GM04503 (cell line): ENCODE data around the gene AUP1.

Experiments
- DNase-seq: peaks from one replicate; pipeline ENCODE4 v3.0.0-alpha.2; 2012; ENCODE audit warnings: low read depth

Gene AUP1

DNA sequence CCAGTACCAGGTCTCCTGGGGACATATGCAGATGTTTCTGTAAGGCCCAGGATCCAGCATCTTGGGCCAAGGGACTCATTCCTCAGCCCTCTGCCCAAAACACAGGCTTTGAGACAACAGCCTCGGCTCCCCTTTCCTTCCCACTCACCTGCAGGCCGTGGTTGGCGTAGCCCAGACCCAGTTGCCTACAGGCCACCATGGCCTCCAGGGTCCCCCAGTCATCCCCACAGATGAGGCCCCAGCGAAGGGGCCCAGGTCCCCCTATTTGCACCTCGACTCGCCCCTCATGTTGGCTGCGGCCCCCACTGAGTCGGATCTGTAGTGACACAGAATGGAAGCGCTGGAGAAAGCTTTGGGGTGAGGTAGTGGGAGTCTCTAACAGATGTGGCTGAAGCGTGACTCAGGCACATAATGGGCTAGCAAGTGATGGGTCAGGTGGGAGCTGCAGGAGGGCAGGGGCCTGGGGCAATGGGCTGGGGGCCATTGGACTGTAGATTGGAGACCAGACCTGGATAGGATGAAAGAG, 6.0 kb upstream of the AUP1 start:
- no peak for DNase-seq

DNA sequence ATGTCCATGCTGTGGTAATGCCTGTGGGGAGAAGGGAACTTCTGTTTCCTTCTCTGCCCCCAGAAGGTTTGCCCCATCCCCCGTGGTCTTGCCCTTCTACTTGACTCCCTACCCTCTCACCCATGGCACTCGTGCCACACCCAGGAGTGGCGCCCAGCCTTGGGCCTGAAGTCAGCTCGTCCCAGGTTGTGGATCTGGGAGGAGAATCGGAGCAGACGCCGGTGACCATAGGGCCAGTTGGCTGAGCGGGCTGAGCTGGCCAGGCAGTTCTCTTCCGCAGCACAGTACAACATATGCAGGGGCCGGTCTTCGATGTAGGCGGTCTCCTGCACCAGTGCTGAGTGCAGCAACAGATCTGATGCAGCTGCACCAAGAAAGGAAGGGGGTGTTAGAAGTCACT, 4.9 kb upstream of the AUP1 start:
- no peak for DNase-seq

DNA sequence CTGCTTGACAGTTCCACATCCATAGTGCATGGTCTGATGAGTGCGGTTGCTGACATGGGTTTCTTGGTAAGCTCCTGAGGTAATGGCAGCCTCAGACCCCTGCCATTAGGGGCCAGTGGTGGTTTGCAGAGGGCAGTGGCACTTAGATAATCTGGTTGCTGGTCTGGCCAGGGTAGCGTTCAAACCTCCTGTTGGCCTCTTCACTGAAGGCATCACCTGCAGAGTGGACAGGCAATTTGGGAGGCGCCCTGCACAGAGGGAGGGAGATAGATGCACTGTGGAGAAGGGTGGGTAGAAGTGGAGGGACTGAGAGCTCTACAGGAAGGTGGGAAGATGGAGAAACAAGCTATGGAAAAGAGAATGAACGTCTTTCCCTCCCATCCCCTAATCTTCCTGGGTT, 4.0 kb upstream of the AUP1 start:
- no peak for DNase-seq

DNA sequence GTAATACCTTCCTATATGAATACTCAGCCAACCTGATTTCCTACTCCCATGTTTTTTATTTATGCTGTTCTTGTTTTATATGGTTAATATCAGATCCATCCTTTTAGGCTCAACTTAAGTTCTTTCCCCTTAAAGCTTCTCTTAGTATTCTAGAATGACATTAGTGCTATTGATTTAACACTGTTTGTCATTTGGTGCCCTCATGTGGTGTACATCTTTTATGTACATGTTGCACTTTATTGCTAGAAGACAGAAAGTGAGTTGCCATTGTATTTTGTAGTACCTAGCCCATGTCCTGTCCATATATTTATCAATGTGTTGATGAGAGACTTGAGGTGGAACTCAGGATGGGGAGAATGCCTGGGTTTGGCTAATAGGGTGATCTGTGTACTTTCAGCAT, 2.7 kb upstream of the AUP1 start:
- DNase-seq: no peak

DNA sequence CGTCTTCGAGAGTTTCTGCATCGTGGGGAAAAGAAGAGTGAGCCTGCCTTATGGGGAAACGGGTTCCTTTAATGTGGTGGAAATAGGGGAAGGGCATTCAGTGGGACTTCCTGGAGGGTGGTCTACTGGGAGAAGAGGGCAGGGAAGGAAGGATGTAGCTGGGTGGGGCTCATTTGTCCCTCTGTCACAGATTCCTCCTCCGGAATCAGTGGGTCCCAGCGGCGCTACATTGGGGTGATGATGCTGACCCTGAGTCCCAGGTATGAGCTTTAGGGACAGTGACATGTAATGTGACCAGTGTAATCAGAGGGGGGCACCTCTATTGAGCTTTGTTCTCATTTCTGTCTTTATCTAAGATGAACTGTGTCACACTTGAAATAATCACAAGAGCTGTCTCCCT, 2.2 kb upstream of the AUP1 start:
- DNase-seq: no peak

DNA sequence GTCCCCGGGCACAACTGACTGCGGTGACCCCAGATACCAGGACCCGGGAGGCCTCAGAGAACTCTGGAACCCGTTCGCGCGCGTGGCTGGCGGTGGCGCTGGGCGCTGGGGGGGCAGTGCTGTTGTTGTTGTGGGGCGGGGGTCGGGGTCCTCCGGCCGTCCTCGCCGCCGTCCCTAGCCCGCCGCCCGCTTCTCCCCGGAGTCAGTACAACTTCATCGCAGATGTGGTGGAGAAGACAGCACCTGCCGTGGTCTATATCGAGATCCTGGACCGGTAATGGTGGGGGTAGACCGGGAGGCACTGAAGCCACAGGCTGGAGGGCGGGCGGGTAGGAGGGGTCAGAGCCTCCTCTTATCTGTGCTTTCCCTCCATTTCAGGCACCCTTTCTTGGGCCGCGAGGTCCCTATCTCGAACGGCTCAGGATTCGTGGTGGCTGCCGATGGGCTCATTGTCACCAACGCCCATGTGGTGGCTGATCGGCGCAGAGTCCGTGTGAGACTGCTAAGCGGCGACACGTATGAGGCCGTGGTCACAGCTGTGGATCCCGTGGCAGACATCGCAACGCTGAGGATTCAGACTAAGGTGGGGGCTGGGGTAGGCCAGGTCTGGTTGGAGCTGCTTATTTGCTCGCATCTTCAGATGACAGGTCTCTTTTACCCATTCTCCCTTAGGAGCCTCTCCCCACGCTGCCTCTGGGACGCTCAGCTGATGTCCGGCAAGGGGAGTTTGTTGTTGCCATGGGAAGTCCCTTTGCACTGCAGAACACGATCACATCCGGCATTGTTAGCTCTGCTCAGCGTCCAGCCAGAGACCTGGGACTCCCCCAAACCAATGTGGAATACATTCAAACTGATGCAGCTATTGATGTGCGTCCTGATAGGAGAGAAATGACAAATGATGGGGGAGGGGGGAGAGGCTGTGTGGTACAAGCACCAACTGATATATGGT, 1.0 kb upstream of the AUP1 start:
- no peak for DNase-seq

DNA sequence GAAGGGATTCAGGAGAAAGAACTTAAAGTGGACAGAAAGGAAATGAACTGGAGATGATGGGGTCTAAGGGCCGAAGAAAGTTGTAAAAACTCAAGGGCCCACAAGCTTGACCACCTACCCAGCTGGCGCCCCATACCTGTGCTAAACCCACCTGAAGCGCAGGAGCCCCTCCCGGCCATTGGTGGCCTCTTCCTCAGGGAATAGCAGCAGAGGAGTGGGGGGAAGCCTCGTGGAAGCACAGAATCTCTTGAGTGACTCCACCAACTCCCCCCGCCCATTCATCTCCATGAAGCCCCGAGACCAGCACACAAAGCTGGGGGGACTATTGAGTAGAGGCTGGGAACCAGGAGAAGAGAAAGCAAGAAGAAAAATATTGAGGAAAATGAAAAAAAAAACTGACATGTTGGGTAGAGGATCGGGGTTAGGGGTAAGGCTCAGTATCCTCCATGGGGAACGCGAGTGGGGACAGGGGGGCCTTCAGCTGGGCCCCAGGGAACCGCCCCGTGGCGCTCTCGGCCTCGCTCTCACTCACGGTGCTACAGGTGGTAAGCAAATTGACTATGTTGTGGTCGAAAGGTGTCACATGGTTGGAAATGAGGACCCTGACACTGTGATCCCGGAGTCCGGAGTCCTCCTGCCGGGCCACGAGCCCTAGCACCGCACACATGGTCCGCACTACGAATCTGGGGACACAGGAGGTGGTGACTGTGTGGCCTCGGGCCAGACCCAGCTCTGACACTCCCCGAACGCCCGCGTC, 728 bp downstream of the AUP1 start:
- no peak for DNase-seq

DNA sequence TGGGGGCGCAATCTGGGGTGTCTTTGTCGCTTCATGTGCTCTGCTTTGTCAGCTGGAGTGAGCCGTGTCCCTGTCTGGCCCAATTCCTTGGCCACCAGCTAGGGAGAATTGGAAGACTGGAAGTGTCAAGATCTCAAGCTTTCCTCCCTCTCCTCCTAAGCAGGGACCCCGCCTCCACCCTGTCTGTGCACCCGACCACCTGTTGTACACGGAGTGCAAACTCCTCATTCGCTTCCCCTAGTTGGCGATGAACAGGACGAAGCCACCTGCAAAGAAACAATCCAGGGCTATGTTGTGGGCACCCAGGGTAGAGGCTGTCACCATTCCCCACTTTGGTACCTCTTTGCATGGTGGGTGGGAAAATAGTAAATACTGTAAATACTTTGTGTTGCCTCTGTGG, 1.8 kb downstream of the AUP1 start:
- no peak for DNase-seq

DNA sequence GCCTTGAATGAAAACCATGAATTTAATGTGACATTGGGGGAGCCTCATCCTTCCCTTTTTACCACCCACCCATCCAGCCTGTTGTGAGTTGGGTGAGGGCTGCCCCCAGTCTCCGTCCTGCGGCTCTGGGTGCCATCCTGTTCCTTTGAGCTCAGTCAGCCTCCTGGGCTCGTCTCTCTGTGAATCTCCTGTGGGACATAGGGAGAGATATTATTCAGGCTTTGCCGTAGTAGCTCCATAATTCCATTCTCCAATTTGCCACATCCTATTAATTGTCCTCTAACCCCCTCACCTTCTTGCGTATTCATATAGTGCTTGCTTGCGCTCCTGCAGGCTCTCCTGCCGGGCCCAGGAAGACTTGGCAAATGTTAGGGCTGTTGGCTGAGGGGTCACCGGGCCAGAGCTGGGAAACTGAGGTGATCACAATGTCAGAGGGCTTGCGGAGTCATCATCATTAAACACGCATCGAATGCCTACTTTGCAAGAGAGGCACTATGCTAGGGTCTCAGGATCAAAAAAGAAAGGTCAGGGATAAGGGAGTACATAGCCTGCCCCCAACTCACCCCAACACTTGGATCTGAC, 2.8 kb downstream of the AUP1 start:
- no peak for DNase-seq

DNA sequence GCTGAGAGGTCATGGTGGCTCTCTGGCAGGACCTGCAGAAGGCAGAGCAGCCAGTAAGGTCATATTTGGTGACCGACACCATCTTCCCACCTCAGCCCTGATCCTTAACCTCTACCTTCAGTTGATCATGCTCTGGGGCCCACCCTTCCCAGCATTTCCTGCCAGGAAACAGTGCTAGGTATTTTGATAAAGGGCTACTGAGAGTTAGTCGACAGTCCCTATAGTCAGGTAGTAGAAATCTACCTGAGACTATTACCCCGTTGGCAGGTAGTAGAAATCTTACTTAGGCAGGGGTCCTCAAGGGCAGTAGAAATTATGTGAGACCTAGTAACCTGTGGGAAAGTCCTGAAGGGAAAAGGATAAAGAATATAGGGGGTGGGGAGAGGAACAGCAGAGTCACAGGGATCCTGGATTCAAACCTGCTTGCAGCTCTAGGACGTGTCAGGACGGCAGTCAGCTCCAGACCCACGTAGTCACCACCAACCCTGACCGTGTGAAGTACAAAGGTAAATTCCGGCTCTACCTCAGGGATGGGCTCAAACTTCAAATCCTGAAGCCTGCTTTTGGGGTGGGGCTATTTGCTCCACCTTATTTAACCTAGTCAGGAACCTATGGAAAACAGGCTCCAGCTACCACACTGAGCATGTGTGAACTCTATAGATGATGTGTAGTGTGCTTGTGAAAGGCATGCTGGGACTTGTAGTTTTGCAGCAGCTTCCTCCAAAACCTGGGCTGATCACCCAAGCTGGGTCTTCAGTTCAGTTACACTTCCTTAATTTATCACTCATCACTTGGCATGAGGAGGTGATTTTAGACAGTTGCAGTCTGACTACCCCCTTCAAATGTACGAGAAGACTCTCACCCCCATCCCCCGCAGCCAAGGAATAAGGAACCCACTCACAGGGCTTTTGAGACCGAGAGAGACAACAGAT, 3.5 kb downstream of the AUP1 start, which contains the start of gene DQX1:
TSS of gene DQX1 (minus strand) at position 515 of the 932 bp plus-strand sequence. CDS start at position 13, 502 bp downstream.
- DNase-seq: no peak

DNA sequence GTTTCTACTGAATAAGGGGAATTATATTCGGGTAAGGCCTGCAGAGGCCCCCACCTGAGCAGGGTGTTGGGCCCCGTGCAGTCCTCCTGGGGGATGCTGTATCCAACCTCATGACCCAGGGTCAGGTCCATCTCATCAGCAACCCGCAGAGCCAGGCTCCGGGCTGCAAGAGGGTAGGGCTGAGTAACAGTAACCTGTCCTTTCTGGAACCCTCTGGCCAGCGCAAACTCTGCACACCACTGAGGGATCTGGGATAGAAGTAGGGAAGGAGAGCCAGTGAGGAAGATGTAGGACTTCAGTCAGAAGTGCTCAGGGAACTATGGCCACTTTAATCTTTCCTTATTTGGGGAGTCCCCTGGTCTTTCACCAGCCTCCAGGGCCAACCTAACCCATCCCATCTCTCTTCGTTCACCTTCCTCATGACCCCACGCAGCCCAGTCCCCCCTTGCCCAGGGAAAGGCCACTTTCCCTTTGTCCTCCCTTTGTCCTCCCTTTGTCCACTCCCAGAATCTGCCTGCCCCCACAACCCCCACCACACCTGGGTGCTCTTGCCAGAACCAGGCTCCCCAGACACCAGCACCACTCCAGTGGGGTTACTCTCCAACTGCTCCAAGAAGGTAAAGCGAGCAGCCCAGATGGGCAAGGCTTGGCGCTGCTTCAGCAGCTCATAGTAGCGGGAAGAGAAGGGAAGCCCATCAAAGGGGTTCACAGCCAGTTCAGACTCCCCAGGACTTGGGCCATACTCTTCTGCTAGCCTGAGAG, 4.4 kb downstream of the AUP1 start:
- no peak for DNase-seq

DNA sequence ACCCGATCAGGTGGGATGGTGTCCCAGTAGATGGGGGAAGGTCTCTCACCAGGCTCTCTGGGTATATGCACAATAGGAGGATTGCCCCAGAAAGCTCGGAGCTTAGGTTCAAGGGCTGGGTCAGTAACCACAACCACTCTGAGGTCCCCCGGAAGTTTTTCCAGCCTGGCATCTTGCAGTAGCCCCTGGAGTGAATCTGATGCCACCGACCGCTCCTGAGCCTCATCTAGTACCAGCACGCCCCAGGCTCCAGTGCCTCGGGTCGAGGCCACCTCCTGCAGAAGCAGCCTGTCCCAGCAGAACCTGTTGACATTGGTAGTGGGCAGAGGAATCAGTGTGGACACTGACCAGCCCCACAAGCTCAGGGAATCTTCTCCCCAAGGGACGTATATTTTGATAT, 5.5 kb downstream of the AUP1 start:
- DNase-seq: no peak

DNA sequence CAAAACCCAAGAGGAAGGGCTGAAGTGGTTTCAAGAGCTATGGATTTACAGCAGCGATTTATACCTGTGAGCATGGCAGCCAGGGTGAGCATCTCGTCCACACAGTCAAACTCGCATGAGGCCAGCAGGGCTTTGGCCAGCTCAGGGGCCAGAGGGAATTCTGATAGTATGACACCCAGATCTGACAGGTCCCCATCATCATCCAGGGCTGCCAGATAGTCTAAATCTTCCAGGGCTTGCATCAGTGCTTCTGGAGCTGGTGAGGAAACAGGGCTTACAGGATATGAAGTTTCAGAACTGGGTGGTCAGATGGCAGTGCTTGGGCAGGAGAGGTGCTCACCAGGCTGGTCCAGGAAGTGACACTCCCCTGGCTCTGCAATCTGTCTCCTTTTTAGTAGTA, 7.0 kb downstream of the AUP1 start:
- no peak for DNase-seq

DNA sequence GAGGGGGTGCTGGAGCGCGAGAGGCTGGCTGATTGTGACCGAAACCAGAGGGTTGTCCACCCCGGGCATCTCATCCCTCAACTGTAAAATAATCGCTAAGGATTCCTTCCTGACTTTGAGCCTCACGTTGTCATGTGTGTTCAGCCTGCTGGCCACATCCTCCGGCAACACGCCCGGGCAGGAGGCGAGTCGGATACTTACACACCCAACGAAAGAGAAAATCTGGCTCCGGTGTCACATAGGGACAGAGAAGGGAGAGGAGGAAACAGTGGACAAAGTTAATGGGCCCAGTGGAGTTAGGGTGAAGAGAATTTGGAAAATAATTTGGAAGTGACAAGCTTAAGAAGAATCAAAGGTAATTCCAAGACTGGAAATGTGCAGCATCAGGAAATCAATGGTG, 12.9 kb downstream of the AUP1 start:
- no peak for DNase-seq

DNA sequence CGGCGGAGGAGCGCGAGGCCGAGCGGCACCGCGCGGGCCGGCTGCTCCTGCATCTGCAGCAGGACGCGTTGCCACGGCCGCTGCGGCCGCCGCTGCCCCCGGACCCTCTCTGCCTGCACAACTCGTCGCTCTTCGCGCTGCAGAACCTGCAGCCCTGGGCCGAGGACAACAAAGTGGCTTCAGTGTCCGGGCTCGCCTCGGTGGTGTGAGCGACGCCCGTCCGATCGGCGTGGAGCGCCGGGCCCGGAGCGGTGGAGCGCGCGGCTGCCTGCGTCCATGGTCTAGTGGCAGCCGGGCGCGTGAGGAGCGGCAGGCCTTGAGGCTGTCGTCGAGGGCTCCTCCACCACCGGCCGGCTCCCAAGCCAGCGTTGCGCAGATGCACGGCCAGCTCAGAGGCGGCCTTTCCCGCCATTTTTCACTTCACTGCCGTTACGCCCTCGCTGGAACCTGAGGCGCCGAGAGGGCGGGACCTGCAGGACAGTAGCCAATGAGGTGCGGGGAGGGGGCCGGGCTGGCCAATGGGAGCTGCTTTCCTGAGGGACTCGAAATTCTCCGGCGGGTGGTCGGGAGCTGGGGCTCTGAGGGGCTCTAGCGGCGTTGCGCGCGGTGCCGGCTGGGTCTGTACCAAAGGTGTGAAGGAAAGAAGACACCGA, 13.4 kb downstream of the AUP1 start:
- no peak for DNase-seq

DNA sequence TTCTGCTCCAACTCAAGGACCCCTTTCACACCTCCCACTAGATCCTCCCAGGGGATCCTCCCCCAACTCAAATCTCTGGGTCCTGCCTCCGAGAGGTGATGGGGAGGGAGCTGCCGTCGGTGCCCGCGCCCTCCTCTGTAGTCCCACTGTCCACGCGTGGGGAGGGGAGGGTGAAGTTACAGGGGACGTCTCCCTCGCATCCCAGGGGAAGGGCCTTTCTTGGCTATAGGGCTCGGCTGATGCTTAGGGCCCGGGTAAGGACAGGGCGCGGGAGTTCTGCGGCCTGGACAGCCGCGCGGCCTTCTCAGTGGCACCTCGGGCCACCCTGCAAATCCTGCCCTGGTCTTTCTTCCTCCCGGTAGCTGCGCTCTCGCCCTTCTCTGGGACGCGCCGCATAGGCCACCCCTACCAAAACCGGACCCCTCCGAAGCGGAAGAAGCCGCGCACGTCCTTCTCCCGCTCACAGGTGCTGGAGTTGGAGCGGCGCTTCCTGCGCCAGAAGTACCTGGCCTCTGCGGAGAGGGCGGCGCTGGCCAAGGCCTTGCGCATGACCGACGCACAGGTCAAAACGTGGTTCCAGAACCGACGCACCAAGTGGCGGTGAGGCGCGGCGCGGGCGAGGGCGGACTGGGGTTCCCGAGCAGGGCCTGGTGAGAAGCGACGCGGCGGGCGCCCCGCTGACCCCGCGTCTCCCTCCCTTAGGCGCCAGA, 14.1 kb downstream of the AUP1 start:
- no peak for DNase-seq

DNA sequence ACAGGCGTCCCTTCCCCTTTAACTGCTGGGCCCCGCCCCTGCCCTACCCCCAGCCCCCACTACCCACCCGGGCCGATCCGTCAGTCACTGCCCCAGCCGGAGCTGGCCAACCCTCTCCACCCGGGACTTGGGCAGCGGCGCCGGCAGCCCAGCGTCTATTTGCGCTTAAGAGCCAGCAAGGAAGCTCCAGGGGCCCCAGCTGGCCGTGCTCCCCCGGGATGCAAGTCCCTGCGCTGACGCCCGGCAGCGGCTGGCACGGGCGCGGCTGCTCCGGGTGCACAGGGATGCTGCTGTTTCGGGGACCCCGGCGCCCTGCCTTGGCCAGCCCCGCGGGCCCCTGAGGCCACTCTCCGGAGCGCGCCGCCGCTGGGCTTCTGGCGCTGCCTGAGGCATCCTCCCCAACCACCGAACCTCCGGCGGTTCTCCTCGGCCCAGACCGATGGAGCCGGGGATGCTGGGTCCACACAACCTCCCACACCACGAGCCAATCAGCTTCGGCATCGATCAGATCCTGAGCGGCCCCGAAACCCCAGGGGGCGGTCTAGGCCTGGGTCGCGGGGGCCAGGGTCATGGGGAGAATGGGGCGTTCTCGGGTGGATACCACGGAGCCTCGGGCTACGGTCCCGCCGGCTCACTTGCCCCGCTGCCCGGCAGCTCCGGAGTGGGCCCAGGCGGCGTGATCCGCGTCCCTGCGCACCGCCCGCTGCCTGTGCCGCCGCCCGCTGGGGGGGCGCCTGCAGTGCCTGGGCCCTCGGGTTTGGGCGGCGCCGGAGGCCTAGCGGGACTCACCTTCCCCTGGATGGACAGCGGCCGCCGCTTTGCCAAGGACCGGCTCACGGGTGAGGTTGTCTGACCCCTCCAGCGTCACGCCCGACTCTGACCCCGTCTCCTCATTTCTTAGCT, 14.9 kb downstream of the AUP1 start, which contains the start of gene TLX2:
TSS of gene TLX2 (plus strand) at position 83 of the 903 bp plus-strand sequence. CDS start at position 440, 357 bp downstream.
- no peak for DNase-seq
